ENCODE results near the gene KIAA0930.
A peak's percentile ranks its signal among the peaks of the same experiment; 100 is the strongest.

The KIAA0930 gene

GRCh38 chr22:45216133-45217003 lies 24.3 kb downstream of the KIAA0930 start:
- no peak for DNase-seq

DNA sequence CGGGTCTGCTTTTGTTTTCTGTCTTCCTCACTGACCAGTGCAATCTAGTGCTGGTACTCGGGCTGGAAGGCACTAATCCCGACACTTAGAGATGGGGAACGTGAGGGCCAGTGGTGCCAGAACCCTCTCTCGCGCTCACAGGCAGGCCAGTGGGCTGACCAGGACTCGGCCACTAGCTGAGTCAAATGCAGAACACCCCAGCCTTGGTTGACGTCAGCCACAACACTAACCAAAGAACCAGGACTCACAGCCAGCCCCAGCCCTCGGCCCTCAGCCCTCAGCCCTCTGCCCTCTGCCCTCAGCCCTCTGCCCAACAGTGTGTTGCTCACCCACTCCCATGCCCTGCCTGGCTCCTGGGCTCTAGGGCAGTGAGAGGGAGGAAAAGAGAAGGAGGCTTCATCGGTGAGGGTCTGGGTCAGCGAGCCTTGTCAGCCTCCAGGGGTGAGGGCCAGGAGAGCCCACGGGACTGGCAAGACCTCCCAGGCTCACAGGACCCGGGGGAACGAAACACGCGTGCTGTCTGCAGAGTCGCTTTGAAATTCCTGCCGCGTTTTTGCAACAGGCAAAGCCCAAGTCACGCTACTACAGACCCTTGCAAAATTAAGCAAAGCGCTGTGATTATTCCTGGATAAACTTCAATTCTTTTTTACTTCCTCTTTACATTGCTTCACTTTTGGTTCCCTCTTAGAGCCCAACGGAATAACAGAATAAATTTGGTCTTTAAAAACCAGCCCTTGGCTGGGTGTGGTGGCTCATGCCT lies 27.5 kb downstream of the KIAA0930 start:
- peak; percentile 92 to 95 for DNase-seq

DNA sequence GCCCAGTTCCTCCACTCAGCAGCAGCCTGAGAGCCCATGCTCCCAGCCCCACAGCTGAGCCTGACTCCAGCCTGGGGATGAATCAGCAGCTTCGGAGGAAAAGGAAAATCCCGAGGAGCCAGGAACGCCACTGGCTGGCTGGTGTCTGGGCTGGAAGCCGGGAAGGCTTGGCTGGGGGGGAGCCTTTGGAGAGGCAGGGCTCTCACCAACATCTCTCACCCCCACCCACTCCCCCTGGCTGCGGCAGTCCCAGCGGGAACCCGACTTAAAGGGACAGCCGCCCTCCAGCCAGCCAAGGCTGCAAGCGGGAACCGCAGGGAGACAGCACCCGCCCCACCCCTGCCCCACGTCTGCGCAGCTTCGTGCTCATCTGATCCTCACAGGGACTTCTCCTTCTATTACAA lies 28.4 kb downstream of the KIAA0930 start:
- peak; percentile 39 to 76 for DNase-seq

DNA sequence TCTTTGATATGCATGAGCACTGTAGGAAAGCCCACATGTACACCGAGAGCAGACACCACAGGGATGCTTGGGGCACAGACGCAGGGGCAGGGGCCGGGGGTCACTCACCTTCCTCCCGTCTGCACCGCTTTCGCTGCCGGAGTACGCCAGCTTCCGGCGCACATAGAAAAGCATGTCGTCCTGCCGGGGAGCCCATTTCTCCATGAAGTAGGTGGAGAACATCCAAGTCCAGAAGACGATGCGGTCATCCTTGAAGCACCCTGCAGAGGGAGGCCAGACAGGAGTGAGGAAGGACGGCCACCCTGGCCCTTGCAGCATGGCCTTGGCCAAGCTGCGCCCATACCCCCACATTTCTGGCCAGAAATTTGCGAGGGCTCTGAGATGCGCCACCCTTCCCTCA lies 28.8 kb downstream of the KIAA0930 start:
- DNase-seq = no peak

- peak; percentile 26 to 71 for DNase-seq
These were observed 29.3 kb downstream of the KIAA0930 start for GRCh38 chr22:45211435-45211834.

DNA sequence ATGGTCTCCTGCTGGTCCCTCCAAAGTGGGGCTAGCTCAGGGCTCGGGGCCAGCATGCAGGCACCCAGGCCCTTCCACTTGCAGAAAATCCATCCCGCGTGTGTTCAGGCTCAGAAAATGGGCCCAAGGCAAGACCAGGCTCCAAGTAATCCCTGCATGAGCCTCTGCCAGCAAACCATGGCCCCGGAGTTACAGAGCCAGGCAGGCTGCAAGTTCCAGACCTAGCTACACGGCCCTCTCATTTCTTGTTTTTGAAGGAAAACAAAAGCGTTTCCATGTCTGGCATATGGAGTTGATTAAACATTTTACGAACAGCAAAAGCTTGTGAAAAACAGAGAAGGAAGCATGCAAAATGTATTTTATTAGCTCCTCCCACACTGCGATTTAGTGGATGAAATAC lies 29.7 kb downstream of the KIAA0930 start:
- DNase-seq = no peak

DNA sequence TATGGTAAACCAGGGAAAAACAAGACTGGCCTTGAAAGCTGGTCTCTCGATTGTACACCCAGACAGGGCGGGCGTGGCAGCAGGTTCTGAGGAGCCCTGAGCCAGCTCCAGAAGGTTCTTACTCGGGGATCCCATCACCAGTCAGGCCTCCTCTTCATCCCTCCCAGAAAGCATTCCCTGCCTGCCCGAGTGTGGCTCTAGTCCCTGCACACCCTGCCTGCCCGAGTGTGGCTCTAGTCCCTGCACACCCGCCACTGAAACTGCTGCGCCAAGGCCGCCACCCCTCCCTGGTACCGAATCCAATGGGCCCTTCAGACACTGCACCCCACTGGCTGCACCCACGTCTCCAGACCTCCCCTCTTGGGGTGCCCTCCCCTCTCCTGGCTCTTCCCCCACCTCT lies 30.1 kb downstream of the KIAA0930 start:
- DNase-seq = no peak

- DNase-seq = no peak
These were observed 30.5 kb downstream of the KIAA0930 start for GRCh38 chr22:45210174-45210573.

GRCh38 chr22:45208993-45209838 lies 31.5 kb downstream of the KIAA0930 start:
- peak; percentile 50 to 89 for DNase-seq

GRCh38 chr22:45208696-45208992 lies 32.0 kb downstream of the KIAA0930 start:
- no peak for DNase-seq

DNA sequence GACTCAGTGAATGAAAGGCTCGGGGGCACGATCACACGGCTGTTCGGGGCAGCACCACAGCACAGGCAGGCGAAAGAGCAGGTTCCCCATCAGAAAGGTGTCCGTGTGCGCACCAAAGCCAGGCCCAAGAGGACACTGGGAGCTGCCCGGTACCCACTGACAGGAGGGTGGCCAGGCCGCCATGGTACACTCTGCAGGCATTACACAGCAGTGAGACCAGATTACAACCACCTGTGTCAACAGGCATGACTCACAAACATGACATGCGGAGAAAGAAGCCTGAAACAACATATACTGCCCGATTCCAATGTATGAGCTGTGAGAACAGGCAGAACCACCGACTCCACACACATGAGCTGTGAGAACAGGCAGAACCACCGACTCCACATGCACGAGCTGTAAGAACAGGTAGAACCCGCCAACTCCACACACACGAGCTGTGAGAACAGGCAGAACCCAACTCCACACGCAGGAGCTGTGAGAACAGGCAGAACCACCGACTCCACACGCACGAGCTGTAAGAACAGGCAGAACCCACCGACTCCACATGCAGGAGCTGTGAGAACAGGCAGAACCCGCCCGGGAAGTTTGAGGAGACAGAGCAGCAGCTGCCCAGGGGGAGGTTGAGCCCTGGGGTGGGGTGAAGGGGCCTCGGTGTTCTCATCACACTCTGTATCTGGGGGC lies 32.6 kb downstream of the KIAA0930 start:
- no peak for DNase-seq

DNA sequence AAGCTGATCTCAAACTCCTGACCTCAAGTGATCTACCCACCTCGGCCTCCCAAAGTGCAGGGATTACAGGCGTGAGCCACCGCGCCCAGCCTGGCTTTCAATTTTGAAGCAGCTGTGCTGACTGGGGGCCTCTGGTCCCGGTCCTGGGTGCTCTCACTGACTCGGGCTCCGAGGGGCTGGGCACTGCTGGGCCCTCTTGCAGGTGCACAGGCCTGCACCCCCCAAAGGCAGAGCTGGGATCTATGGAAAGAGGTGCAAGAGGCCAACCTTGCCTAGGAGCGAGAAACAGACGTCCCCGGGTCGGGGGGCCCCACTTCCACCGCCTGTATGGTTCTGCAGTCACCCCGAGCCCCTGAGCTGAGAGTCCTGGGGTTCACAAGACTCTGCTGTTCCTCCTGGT lies 33.2 kb downstream of the KIAA0930 start:
- no peak for DNase-seq

GRCh38 chr22:45206233-45206632 lies 34.5 kb downstream of the KIAA0930 start:
- DNase-seq = no peak

DNA sequence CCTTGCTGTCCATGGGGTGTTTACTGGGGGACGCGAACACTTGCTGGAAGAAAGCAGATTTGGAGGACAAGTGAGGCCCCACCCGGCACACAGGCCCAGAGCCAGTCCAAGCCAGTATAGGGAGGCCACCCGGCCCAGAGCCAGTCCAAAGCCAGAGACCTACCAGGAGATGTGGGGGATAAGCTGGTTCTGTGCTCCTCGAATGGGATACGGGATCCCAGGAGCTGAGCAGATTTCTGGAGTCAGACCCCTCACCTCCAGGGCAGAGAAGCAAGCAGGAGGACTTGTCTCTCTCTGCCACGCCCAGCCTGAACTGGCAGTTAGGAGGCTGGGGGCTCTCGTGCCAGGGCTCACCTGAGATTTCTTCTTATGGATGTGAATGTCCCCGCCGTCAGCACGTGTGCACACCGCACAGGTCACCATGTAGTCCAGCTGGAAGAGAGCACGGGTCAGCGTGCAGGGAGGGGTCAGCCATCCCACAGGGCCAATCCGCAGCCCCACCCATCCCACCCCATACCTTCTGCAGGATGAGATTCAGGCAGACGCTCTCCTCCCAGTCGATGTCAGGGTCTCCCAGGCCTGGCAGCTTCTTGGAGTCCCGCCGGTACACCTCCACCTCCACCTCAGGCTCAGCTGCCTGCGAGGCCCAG lies 35.3 kb downstream of the KIAA0930 start:
- DNase-seq = no peak

DNA sequence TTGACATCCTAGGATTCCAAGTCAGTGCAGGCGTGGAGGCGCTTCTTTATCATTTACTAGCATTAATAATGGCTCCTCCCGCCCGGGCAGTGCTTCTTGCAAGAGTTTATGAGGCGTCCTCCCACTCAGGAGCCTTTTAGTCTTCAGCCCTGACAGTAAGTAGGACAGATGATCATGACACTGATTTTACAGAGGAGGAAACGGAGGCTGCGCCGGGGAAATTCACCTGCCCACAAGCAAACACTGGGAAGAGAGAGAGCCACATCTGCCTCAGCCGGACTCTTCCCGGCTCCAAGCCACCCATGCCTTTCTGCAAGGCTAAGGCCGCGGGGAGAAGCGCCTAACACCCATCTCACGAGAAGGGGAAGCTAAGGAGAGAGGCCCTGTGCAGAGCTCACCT lies 35.9 kb downstream of the KIAA0930 start:
- DNase-seq = peak in 1 of 2 donors; percentile 82

GRCh38 chr22:45204241-45204640 lies 36.5 kb downstream of the KIAA0930 start:
- DNase-seq = no peak

GRCh38 chr22:45203150-45203951 lies 37.3 kb downstream of the KIAA0930 start:
- peak in 1 of 2 donors; percentile 69 for DNase-seq

GRCh38 chr22:45202333-45203149 lies 38.2 kb downstream of the KIAA0930 start:
- DNase-seq = peak; percentile 64 to 96

GRCh38 chr22:45201678-45202332 lies 38.9 kb downstream of the KIAA0930 start:
- no peak for DNase-seq
